AG09319 (cell line): ENCODE measurements around the gene PPP1R37.

Experiments
- DNase-seq: peaks from one replicate; pipeline ENCODE4 v3.0.0-alpha.2; 2010; ENCODE audit warnings: low read depth; ENCODE audit errors: extremely low read depth
- CTCF ChIP-seq: IDR thresholded peaks from 2 replicates; pipeline ENCODE4 v1.5.1; 2011; ENCODE audit warnings: low read depth, mild to moderate bottlenecking, inconsistent platforms, low read length, moderate library complexity

The PPP1R37 gene

GRCh38 chr19:45079063-45079910, 13.7 kb upstream of the PPP1R37 start, which contains the start of gene GEMIN7:
GEMIN7 (plus strand) TSS chr19:45079260; CDS start chr19:45090115, 10,855 bp downstream.
- TF ChIP-seq CTCF: no peak; the same call in 1 of the 2 replicates
- no peak for DNase-seq

- no peak for TF ChIP-seq CTCF
Measured at GRCh38 chr19:45079911-45080370, 13.0 kb upstream of the PPP1R37 start.

GRCh38 chr19:45082170-45082569, 10.8 kb upstream of the PPP1R37 start:
- no peak for DNase-seq
- TF ChIP-seq CTCF: no peak

More at GRCh38 chr19:45079911-45080370, 13.0 kb upstream of the PPP1R37 start:
- no peak for DNase-seq

GRCh38 chr19:45086480-45086879, 6.5 kb upstream of the PPP1R37 start:
- no peak for TF ChIP-seq CTCF

GRCh38 chr19:45087531-45087930, 5.4 kb upstream of the PPP1R37 start:
- TF ChIP-seq CTCF: no peak
- DNase-seq: no peak

More at GRCh38 chr19:45086480-45086879, 6.5 kb upstream of the PPP1R37 start:
- DNase-seq: no peak

- no peak for TF ChIP-seq CTCF
- DNase-seq: no peak
Measured at GRCh38 chr19:45090034-45090433, 2.9 kb upstream of the PPP1R37 start.

GRCh38 chr19:45090606-45091005, 2.4 kb upstream of the PPP1R37 start:
- no peak for DNase-seq
- no peak for TF ChIP-seq CTCF
